WI38 (cell line): ENCODE measurements around the gene ARHGAP26.

ENCODE experiments used
- H3K4me3 ChIP-seq: 2 replicates; pipeline ENCODE4 v1.5.1; 2011; ENCODE audit warnings: low read depth, mild to moderate bottlenecking, control low read depth, low read length
- CTCF ChIP-seq: IDR thresholded peaks from 2 replicates; pipeline ENCODE4 v1.5.1; 2012; ENCODE audit warnings: low read depth, mild to moderate bottlenecking, control low read depth, low read length

The ARHGAP26 gene

GRCh38 chr5:143073766-143074165, 303.6 kb downstream of the ARHGAP26 start:
- no peak overlapping the region for H3K4me3 ChIP-seq
- no peak for TF ChIP-seq CTCF

- TF ChIP-seq CTCF: no peak
- H3K4me3 ChIP-seq: no peak overlapping the region
Observed at GRCh38 chr5:143074414-143074996, 304.3 kb downstream of the ARHGAP26 start.

GRCh38 chr5:143076377-143076776, 306.2 kb downstream of the ARHGAP26 start:
- H3K4me3 ChIP-seq: no peak overlapping the region
- no peak for TF ChIP-seq CTCF

GRCh38 chr5:143077453-143078103, 307.4 kb downstream of the ARHGAP26 start:
- TF ChIP-seq CTCF: no peak
- H3K4me3 ChIP-seq: no peak overlapping the region

- no peak overlapping the region for H3K4me3 ChIP-seq
- TF ChIP-seq CTCF: no peak
Observed at GRCh38 chr5:143078313-143078712, 308.1 kb downstream of the ARHGAP26 start.

- no peak for TF ChIP-seq CTCF
- no peak overlapping the region for H3K4me3 ChIP-seq
Observed at GRCh38 chr5:143078971-143079370, 308.8 kb downstream of the ARHGAP26 start.

- TF ChIP-seq CTCF: no peak
- no peak overlapping the region for H3K4me3 ChIP-seq
Observed at GRCh38 chr5:143080407-143080806, 310.2 kb downstream of the ARHGAP26 start.
